Hindlimb muscle (tissue), 1 donor: ENCODE measurements around the gene SGO2. TPM values are rescaled to one million over a fixed set of nuclear protein-coding genes. Genes with fewer than 3 reads are reported as not detected.
"Not testable (repeated sequence)": the region's sequence is repeated elsewhere in the genome, so short reads cannot be mapped to it uniquely, and the experiment has no call there.

Experiments used
- DNase-seq: peaks from one replicate; pipeline ENCODE4 v3.0.0-alpha.2; 2013
- polyA plus RNA-seq: library from polyadenylated mRNA; unstranded; fragments of 120-200 nt; gene quantifications from one replicate; pipeline ENCODE4 v1.2.1, GENCODE V29; 2013; ENCODE audit not compliant: insufficient read length

SGO2 gene
- polyA plus RNA-seq, 1 donor, result 5.9 TPM

- no peak for DNase-seq
Measured at GRCh38 chr2:200624658-200625057, 98.7 kb downstream of the SGO2 start.

GRCh38 chr2:200625282-200625681 lies 99.3 kb downstream of the SGO2 start:
- no peak for DNase-seq

GRCh38 chr2:200625958-200626363 lies 100.0 kb downstream of the SGO2 start:
- DNase-seq, result no peak

- no peak for DNase-seq
Measured at GRCh38 chr2:200627110-200627770, 101.2 kb downstream of the SGO2 start.

- not testable (repeated sequence) for DNase-seq
Measured at GRCh38 chr2:200628461-200628860, 102.5 kb downstream of the SGO2 start.

- DNase-seq, result no peak
Measured at GRCh38 chr2:200631287-200631686, 105.3 kb downstream of the SGO2 start.

Other genes starting within 250 kb of the SGO2 start
- gene SPATS2L, start 219.5 kb upstream of the SGO2 start, polyA plus RNA-seq, result 219 TPM
- 13.2 TPM for gene KCTD18, start 16.1 kb upstream of the SGO2 start, polyA plus RNA-seq
- 1.5 TPM for gene AOX1, start 59.8 kb downstream of the SGO2 start, polyA plus RNA-seq